ENCODE results near the gene TXNRD1. TPM values are rescaled to one million over a fixed set of nuclear protein-coding genes. Genes with fewer than 3 reads are reported as not detected.
A peak's percentile ranks its signal among the peaks of the same experiment; 100 is the strongest.

Gene TXNRD1
- total and polyA plus RNA-seq, 2 of the 8 experiments (the other 6 are each of a cell fraction or from before 2014, with no cell fraction given): 56.8 to 127 TPM

DNA sequence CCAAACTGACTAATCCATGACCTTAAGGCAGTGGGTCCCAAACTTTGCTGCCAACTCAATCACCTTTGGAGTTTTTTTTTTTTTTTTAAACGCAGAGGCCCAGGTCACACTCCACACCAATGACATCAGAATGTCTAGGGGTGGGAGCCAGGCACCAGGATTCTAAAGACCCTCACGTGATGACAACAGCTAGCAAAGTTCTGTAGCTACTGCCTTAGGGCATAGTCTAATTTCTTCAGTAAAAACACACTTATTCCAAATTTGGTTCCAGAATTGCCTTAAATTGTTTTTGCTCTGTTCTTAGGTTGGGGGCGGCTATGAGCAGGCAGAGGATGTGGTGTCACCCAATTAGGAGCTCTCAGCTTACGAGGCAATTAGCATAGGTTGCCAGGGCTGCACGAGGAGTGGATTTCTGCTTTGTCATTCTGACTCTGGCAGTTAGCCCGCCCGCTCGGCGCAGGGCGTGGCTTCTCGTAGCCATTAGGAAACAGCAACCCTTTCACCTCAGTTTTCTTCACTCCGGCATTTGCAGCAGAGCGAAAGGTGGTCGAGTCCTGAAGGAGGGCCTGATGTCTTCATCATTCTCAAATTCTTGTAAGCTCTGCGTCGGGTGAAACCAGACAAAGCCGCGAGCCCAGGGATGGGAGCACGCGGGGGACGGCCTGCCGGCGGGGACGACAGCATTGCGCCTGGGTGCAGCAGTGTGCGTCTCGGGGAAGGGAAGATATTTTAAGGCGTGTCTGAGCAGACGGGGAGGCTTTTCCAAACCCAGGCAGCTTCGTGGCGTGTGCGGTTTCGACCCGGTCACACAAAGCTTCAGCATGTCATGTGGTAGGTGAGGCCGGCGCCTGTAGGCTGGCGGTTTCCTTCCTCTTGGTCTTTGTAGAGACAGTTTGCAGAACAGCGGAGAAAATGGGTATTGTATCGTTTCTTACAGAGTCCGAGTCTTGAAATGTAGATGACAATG is 71.2 kb downstream of the TXNRD1 start (continued):
- TF ChIP-seq ATF2 (IDR thresholded peaks at IDR 0.05; ENCODE audit: low read length) (peak; percentile 71), JUN (IDR thresholded peaks at IDR 0.05; ENCODE audit: low read depth, low read length) (no peak), EZH2 (IDR thresholded peaks at IDR 0.05; ENCODE audit: low read depth, low read length, severe bottlenecking) (no peak), TAF1 (IDR thresholded peaks at IDR 0.05; ENCODE audit: low read depth, low read length) (peak; percentile 92), KDM4A (IDR thresholded peaks at IDR 0.05; ENCODE audit: low read depth, low read length, severe bottlenecking) (peak; percentile 27), BACH1 (IDR thresholded peaks at IDR 0.05; ENCODE audit: low read length) (peak; percentile 98), RXRA (IDR thresholded peaks at IDR 0.05; ENCODE audit: insufficient read depth, low read depth, low read length) (no peak), BRCA1 (IDR thresholded peaks at IDR 0.05; ENCODE audit: low read depth, low read length) (no peak), CHD1 (IDR thresholded peaks at IDR 0.05; ENCODE audit: low read depth, low read length) (no peak), SIRT6 (IDR thresholded peaks at IDR 0.05; ENCODE audit: low read length) (no peak), SRF (IDR thresholded peaks at IDR 0.05; ENCODE audit: low read depth, low read length) (no peak), MAFK (IDR thresholded peaks at IDR 0.05; ENCODE audit: low read depth, low read length) (peak; percentile 95), CEBPB (IDR thresholded peaks at IDR 0.05; ENCODE audit: low read depth, low read length) (peak; percentile 7; the same call in 1 of the 2 replicates), NANOG (IDR thresholded peaks at IDR 0.05; ENCODE audit: insufficient read depth, low read depth, low read length, poor library complexity, severe bottlenecking) (no peak), EGR1 (IDR thresholded peaks at IDR 0.05; ENCODE audit: borderline replicate concordance, low read depth, low read length) (no peak), ASH2L (IDR thresholded peaks at IDR 0.05; ENCODE audit: low read length) (peak; percentile 71), RFX5 (IDR thresholded peaks at IDR 0.05; ENCODE audit: borderline replicate concordance, low read depth, low read length) (peak; percentile 37; the same call in 1 of the 2 replicates), SIN3A (conservative IDR thresholded peaks at IDR 0.05 in 1 of 2, IDR thresholded peaks at IDR 0.05 in 1 of 2; ENCODE audit: low read depth in 1 of 2, low read length in 2 of 2) (peak in 1 of 2 experiments; percentile 43; a peak in 3 of 4 replicates), YY1 (IDR thresholded peaks at IDR 0.05; ENCODE audit: low read depth, low read length) (peak; percentile 72; the same call in 1 of the 2 replicates), POLR2A (IDR thresholded peaks at IDR 0.05; ENCODE audit: control extremely low read depth in 1 of 2, low read depth in 2 of 2, low read length in 2 of 2) (peak; percentile 83 to 94)
- TF ChIP-seq, protein P1, sequence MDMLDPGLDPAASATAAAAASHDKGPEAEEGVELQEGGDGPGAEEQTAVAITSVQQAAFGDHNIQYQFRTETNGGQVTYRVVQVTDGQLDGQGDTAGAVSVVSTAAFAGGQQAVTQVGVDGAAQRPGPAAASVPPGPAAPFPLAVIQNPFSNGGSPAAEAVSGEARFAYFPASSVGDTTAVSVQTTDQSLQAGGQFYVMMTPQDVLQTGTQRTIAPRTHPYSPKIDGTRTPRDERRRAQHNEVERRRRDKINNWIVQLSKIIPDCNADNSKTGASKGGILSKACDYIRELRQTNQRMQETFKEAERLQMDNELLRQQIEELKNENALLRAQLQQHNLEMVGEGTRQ (IDR thresholded peaks at IDR 0.05; ENCODE audit: low read length): 0 out of 2 replicates have a peak, but pooled peaks have one; percentile 28

All from H1 (cell line).